ENCODE measurements around the gene ITIH4. TPM values are rescaled to one million over a fixed set of nuclear protein-coding genes. Genes with fewer than 3 reads are reported as not detected.
"Not testable (repeated sequence)": the region's sequence is repeated elsewhere in the genome, so short reads cannot be mapped to it uniquely, and the experiment has no call there.

ITIH4 gene
- total and polyA plus RNA-seq, 5 donors from 2014 or later = 1.1 to 71.1 (median 2.0) TPM; not detected in 1

GRCh38 chr3:52777959-52778805 lies 52.3 kb downstream of the ITIH4 start:
- H3K9me3 ChIP-seq (ENCODE audit: control insufficient read depth in 2 of 2, low read length in 2 of 2) = no peaks in the 10 kb centered on the region
- no peaks in the 10 kb centered on the region for H3K36me3 Mint-ChIP-seq
- peaks cover 0 to 2% (median 0%) of the 10 kb centered on the region in 4 donors for H3K4me1 Mint-ChIP-seq
- ATAC-seq (ENCODE audit: low read depth in 2 of 2) (no peak), DNase-seq (no peak)
- H3K4me1 ChIP-seq (ENCODE audit: control insufficient read depth, insufficient read depth, low read length, poor library complexity, severe bottlenecking) = no peaks in the 10 kb centered on the region
- H3K4me3 Mint-ChIP-seq = no peak overlapping the region
- H3K27ac Mint-ChIP-seq = no peak overlapping the region
- H3K9me3 Mint-ChIP-seq = no peaks in the 10 kb centered on the region
- H3K4me3 ChIP-seq (ENCODE audit: low read depth, low read length) = no peak overlapping the region
- no peaks in the 10 kb centered on the region for H3K36me3 ChIP-seq (ENCODE audit: control insufficient read depth, insufficient read depth, low read length)
- peaks cover 20% of the 10 kb centered on the region for H3K27me3 Mint-ChIP-seq
- H3K27ac ChIP-seq (ENCODE audit: insufficient read depth, low read length, poor library complexity, severe bottlenecking) = no peak overlapping the region
- H3K27me3 ChIP-seq (ENCODE audit: control insufficient read depth, insufficient read depth, low read length) = peaks cover 4% of the 10 kb centered on the region

GRCh38 chr3:52777127-52777958 lies 53.1 kb downstream of the ITIH4 start, which contains the start of gene ITIH1:
ITIH1 (plus strand) TSS chr3:52777599; CDS start chr3:52777616, 17 bp downstream.
- Mint-ChIP-seq H3K36me3 (no peaks in the 10 kb centered on the region), H3K27me3 (peaks cover 18% of the 10 kb centered on the region), H3K9me3 (no peaks in the 10 kb centered on the region), H3K4me3 (no peak within 1 kb of the TSS), H3K27ac (no peak within 1 kb of the TSS), H3K4me1 (peaks cover 0 to 2% (median 0%) of the 10 kb centered on the region in 4 donors)
- no peaks in the 10 kb centered on the region for H3K9me3 ChIP-seq (ENCODE audit: control insufficient read depth in 2 of 2, low read length in 2 of 2)
- H3K27ac ChIP-seq (ENCODE audit: insufficient read depth, low read length, poor library complexity, severe bottlenecking) = no peak within 1 kb of the TSS
- peaks cover 4% of the 10 kb centered on the region for H3K27me3 ChIP-seq (ENCODE audit: control insufficient read depth, insufficient read depth, low read length)
- no peak for DNase-seq
- no peaks in the 10 kb centered on the region for H3K36me3 ChIP-seq (ENCODE audit: control insufficient read depth, insufficient read depth, low read length)
- H3K4me3 ChIP-seq (ENCODE audit: low read depth, low read length) = no peak within 1 kb of the TSS
- ATAC-seq (ENCODE audit: low read depth in 2 of 2) = no peak
- H3K4me1 ChIP-seq (ENCODE audit: control insufficient read depth, insufficient read depth, low read length, poor library complexity, severe bottlenecking) = no peaks in the 10 kb centered on the region

- H3K9me3 ChIP-seq (ENCODE audit: control insufficient read depth in 2 of 2, low read length in 2 of 2); DNase-seq; H3K4me1 ChIP-seq (ENCODE audit: control insufficient read depth, insufficient read depth, low read length, poor library complexity, severe bottlenecking); H3K36me3 ChIP-seq (ENCODE audit: control insufficient read depth, insufficient read depth, low read length); H3K27ac ChIP-seq (ENCODE audit: insufficient read depth, low read length, poor library complexity, severe bottlenecking); H3K4me3 ChIP-seq (ENCODE audit: low read depth, low read length); H3K4me3 Mint-ChIP-seq; H3K4me1 Mint-ChIP-seq; H3K27me3 ChIP-seq (ENCODE audit: control insufficient read depth, insufficient read depth, low read length); H3K27ac Mint-ChIP-seq; H3K36me3 Mint-ChIP-seq; ATAC-seq (ENCODE audit: low read depth in 2 of 2); H3K9me3 Mint-ChIP-seq: not testable (repeated sequence)
- peaks cover 16% of the 10 kb centered on the region for H3K27me3 Mint-ChIP-seq
Measured at GRCh38 chr3:52776486-52776885, 54.0 kb downstream of the ITIH4 start.

- no peaks in the 10 kb centered on the region for H3K9me3 ChIP-seq (ENCODE audit: control insufficient read depth in 2 of 2, low read length in 2 of 2)
- Mint-ChIP-seq H3K27me3 (peaks cover 16% of the 10 kb centered on the region), H3K4me3 (no peak overlapping the region), H3K36me3 (no peaks in the 10 kb centered on the region), H3K4me1 (peaks cover 4 to 13% (median 11%) of the 10 kb centered on the region in 4 donors), H3K9me3 (no peaks in the 10 kb centered on the region), H3K27ac (no peak overlapping the region)
- ATAC-seq (ENCODE audit: low read depth in 2 of 2) (no peak), DNase-seq (no peak)
- no peak overlapping the region for H3K27ac ChIP-seq (ENCODE audit: insufficient read depth, low read length, poor library complexity, severe bottlenecking)
- no peak overlapping the region for H3K4me3 ChIP-seq (ENCODE audit: low read depth, low read length)
- no peaks in the 10 kb centered on the region for H3K27me3 ChIP-seq (ENCODE audit: control insufficient read depth, insufficient read depth, low read length)
- no peaks in the 10 kb centered on the region for H3K36me3 ChIP-seq (ENCODE audit: control insufficient read depth, insufficient read depth, low read length)
- H3K4me1 ChIP-seq (ENCODE audit: control insufficient read depth, insufficient read depth, low read length, poor library complexity, severe bottlenecking) = peaks cover 4% of the 10 kb centered on the region
Measured at GRCh38 chr3:52775877-52776276, 54.6 kb downstream of the ITIH4 start.

GRCh38 chr3:52774901-52775864 lies 55.3 kb downstream of the ITIH4 start:
- H3K27ac ChIP-seq (ENCODE audit: insufficient read depth, low read length, poor library complexity, severe bottlenecking) = no peak overlapping the region
- H3K36me3 Mint-ChIP-seq = no peaks in the 10 kb centered on the region
- no peaks in the 10 kb centered on the region for H3K36me3 ChIP-seq (ENCODE audit: control insufficient read depth, insufficient read depth, low read length)
- no peaks in the 10 kb centered on the region for H3K9me3 Mint-ChIP-seq
- no peak overlapping the region for H3K4me3 ChIP-seq (ENCODE audit: low read depth, low read length)
- no peak for DNase-seq
- no peaks in the 10 kb centered on the region for H3K9me3 ChIP-seq (ENCODE audit: control insufficient read depth in 2 of 2, low read length in 2 of 2)
- H3K27me3 ChIP-seq (ENCODE audit: control insufficient read depth, insufficient read depth, low read length) = no peaks in the 10 kb centered on the region
- H3K27me3 Mint-ChIP-seq = peaks cover 16% of the 10 kb centered on the region
- H3K4me1 Mint-ChIP-seq = peaks cover 4 to 14% (median 12%) of the 10 kb centered on the region in 4 donors
- no peak for ATAC-seq (ENCODE audit: low read depth in 2 of 2)
- H3K4me3 Mint-ChIP-seq = peak overlapping the region in 3 of 4 donors; percentile 3 to 43 (median 11)
- peaks cover 5% of the 10 kb centered on the region for H3K4me1 ChIP-seq (ENCODE audit: control insufficient read depth, insufficient read depth, low read length, poor library complexity, severe bottlenecking)
- H3K27ac Mint-ChIP-seq = peak overlapping the region in 1 of 3 donors; percentile 76

GRCh38 chr3:52774066-52774713 lies 56.3 kb downstream of the ITIH4 start:
- Mint-ChIP-seq H3K27ac (no peak overlapping the region), H3K9me3 (no peaks in the 10 kb centered on the region), H3K4me1 (peaks cover 11 to 24% (median 18%) of the 10 kb centered on the region in 4 donors), H3K27me3 (peaks cover 11% of the 10 kb centered on the region), H3K4me3 (no peak overlapping the region), H3K36me3 (no peaks in the 10 kb centered on the region)
- ATAC-seq (ENCODE audit: low read depth in 2 of 2) = no peak
- no peaks in the 10 kb centered on the region for H3K27me3 ChIP-seq (ENCODE audit: control insufficient read depth, insufficient read depth, low read length)
- DNase-seq = no peak
- H3K4me3 ChIP-seq (ENCODE audit: low read depth, low read length) = no peak overlapping the region
- H3K27ac ChIP-seq (ENCODE audit: insufficient read depth, low read length, poor library complexity, severe bottlenecking) = no peak overlapping the region
- H3K36me3 ChIP-seq (ENCODE audit: control insufficient read depth, insufficient read depth, low read length) = no peaks in the 10 kb centered on the region
- H3K9me3 ChIP-seq (ENCODE audit: control insufficient read depth in 2 of 2, low read length in 2 of 2) = no peaks in the 10 kb centered on the region
- H3K4me1 ChIP-seq (ENCODE audit: control insufficient read depth, insufficient read depth, low read length, poor library complexity, severe bottlenecking) = peaks cover 15% of the 10 kb centered on the region
